ENCODE data around the gene KRTAP19-8.

The KRTAP19-8 gene
- long read RNA-seq, result 0 reads

GRCh38 chr21:31038376-31038775 lies at the start of gene KRTAP19-8:
Gene KRTAP19-8, minus strand, starts transcription at chr21:31038476. Its CDS starts 33 bp downstream, at chr21:31038443.
- H3K4me3 ChIP-seq (replicated peaks; ENCODE audit: insufficient read depth, low read length), result no peak within 1 kb of the TSS
- H3K27ac ChIP-seq (replicated peaks), result no peak within 1 kb of the TSS
- no peaks in the 10 kb centered on the region for H3K27me3 ChIP-seq (ENCODE audit: insufficient read depth, poor library complexity, severe bottlenecking)
- no peak for DNase-seq (ENCODE audit: low read depth in 1 of 2, low spot score in 1 of 2)
- TF ChIP-seq CTCF (IDR thresholded peaks at IDR 0.05; ENCODE audit: insufficient read depth, low read length) (no peak), GABPA (IDR thresholded peaks at IDR 0.05; ENCODE audit: low read depth) (no peak), POLR2AphosphoS5 (IDR thresholded peaks at IDR 0.05; ENCODE audit: low read depth) (no peak)

- DNase-seq (ENCODE audit: low read depth in 1 of 2, low spot score in 1 of 2), result no peak
- no peak for TF ChIP-seq REST (IDR thresholded peaks at IDR 0.05; ENCODE audit: insufficient replicate concordance, low read depth)
- no peak for TF ChIP-seq POLR2AphosphoS5 (IDR thresholded peaks at IDR 0.05; ENCODE audit: low read depth)
- TF ChIP-seq SPI1 (IDR thresholded peaks at IDR 0.05; ENCODE audit: borderline replicate concordance, low read depth), result no peak
- TF ChIP-seq CTCF (IDR thresholded peaks at IDR 0.05; ENCODE audit: insufficient read depth, low read length), result no peak
- no peak for TF ChIP-seq GABPA (IDR thresholded peaks at IDR 0.05; ENCODE audit: low read depth)
- Histone ChIP-seq H3K27me3 (ENCODE audit: insufficient read depth, poor library complexity, severe bottlenecking) (no peaks in the 10 kb centered on the region), H3K27ac (replicated peaks) (no peak overlapping the region), H3K4me3 (replicated peaks; ENCODE audit: insufficient read depth, low read length) (no peak overlapping the region)
These were observed 49.6 kb upstream of the KRTAP19-8 start for GRCh38 chr21:31087639-31088473.

GRCh38 chr21:31084689-31085088 lies 46.4 kb upstream of the KRTAP19-8 start:
- Histone ChIP-seq H3K27ac (replicated peaks) (no peak overlapping the region), H3K4me3 (replicated peaks; ENCODE audit: insufficient read depth, low read length) (no peak overlapping the region), H3K27me3 (ENCODE audit: insufficient read depth, poor library complexity, severe bottlenecking) (no peaks in the 10 kb centered on the region)
- TF ChIP-seq REST (IDR thresholded peaks at IDR 0.05; ENCODE audit: insufficient replicate concordance, low read depth) (no peak), GABPA (IDR thresholded peaks at IDR 0.05; ENCODE audit: low read depth) (no peak), SPI1 (IDR thresholded peaks at IDR 0.05; ENCODE audit: borderline replicate concordance, low read depth) (no peak), POLR2AphosphoS5 (IDR thresholded peaks at IDR 0.05; ENCODE audit: low read depth) (no peak), CTCF (IDR thresholded peaks at IDR 0.05; ENCODE audit: insufficient read depth, low read length) (no peak)
- DNase-seq (ENCODE audit: low read depth in 1 of 2, low spot score in 1 of 2), result no peak
